Skin epidermis (tissue), 12 donors: Measurements from ENCODE around the gene SYT2.
"Not testable (repeated sequence)": the region's sequence is repeated elsewhere in the genome, so short reads cannot be mapped to it uniquely, and the experiment has no call there.

Experiments used
- H3K27ac ChIP-seq, 21 experiments: fragments of 200-600 bp; sonication (generic) in 11 of 21; one replicate each; pipeline ENCODE4 v1.5.0; 2020; ENCODE audit warnings: mild to moderate bottlenecking in 3 of 21, inconsistent platforms in 2 of 21, moderate library complexity in 2 of 21
- H3K4me3 ChIP-seq, 7 experiments: fragments of 200-600 bp; sonication (generic) in 2 of 7; one replicate each; pipeline ENCODE4 v1.5.0; 2020; ENCODE audit warnings: inconsistent platforms in 2 of 7, mild to moderate bottlenecking in 2 of 7, moderate library complexity in 1 of 7

SYT2 gene

GRCh38 chr1:202649553-202650392 is 60.5 kb downstream of the SYT2 start:
- Histone ChIP-seq H3K4me3 (no peak overlapping the region), H3K27ac (no peak overlapping the region)

GRCh38 chr1:202648605-202649226 is 61.5 kb downstream of the SYT2 start:
- Histone ChIP-seq H3K4me3 (no peak overlapping the region), H3K27ac (no peak overlapping the region)

- Histone ChIP-seq H3K27ac (no peak overlapping the region), H3K4me3 (no peak overlapping the region)
Observed at GRCh38 chr1:202645097-202645476, 65.2 kb downstream of the SYT2 start.

DNA sequence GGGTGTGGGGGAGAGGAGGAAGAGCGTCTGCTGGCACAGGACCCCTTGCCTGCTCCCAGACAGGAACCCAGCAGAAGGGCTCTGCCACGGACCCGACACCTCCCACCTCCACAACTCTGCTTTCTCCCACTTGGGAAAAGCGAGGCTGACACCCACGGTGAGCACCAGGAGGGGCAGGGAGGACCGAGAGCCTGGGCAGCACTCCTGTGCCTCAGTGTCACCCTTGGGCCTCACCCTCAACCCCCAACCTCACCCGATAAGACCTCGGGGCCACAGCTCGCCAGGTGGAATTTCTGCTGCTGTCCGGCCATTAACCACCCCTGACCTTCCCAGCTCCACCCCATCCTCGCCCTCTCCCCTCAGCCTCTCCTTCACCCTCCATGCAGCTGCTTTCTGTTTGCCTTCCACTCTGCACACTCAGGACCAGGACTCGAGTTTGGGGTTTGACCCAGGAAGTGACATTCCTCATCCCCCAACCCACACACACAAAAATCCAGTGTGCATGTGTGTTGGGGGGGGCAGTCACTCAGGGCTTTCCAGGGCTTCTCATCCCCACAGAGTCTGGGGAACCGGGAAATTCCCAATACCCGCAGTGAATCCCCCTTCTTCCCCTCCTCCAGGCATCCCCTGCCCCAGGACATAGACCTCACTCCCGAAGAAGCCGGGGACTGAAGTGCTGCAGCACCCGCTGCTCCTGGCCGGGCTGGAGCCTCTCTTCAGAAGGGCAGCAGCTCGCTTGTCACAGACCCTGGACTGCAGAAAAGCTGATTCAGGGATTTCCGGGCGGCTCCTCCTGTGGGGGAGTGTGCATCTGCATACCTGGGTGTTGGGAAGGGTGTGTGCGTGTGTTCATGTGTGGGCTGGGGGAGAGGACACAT is 65.8 kb downstream of the SYT2 start:
- no peak overlapping the region for H3K27ac ChIP-seq
- H3K4me3 ChIP-seq: no peak overlapping the region

GRCh38 chr1:202643397-202644218 is 66.6 kb downstream of the SYT2 start:
- peak overlapping the region in 4 of 7 experiments; percentile 4 to 37 (median 21) for H3K4me3 ChIP-seq
- H3K27ac ChIP-seq: no peak overlapping the region

DNA sequence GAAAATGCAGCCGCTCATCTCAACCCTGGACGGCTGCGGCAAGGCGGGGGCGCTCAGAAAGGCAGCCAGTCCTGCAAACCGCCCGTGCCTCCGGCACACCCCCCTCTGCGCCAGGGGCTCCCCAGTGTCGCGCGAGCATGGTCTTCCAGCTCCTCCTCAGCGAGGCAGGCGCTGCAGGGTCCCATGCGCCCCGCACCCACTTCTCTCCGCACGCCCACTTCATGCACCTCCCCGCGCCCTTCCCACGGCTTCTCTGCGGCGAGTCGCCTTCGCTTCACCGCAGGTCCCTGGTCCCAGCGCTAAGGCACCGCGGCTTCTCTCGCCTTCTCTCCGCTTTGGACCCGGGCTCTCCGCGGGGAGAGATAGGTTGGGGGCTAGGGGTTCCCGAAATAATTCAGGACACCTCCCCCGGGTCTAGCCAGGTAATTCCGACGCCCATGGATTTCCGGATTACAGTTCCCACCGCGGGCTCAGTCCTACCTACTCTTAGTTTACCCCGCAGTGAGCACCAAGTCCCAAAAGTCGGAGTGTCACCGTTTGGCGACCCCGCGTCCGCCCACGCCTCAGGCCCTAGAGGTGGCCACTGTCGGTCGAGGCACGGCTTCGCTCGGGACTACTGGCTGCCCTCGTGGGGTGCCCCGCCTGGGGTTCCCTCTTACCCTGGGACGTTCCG is 67.5 kb downstream of the SYT2 start:
- Histone ChIP-seq H3K27ac (no peak overlapping the region), H3K4me3 (peak overlapping the region in 5 of 7 experiments; percentile 0 to 37 (median 16))

GRCh38 chr1:202642212-202642611 is 68.0 kb downstream of the SYT2 start:
- Histone ChIP-seq H3K4me3 (peak overlapping the region in 2 of 7 experiments; percentile 0 to 37), H3K27ac (no peak overlapping the region)

GRCh38 chr1:202639500-202639899 is 70.8 kb downstream of the SYT2 start:
- Histone ChIP-seq H3K4me3 (no peak overlapping the region), H3K27ac (no peak overlapping the region)

- not testable (repeated sequence) for H3K4me3 ChIP-seq, H3K27ac ChIP-seq
Observed at GRCh38 chr1:202638701-202639305, 71.5 kb downstream of the SYT2 start.

DNA sequence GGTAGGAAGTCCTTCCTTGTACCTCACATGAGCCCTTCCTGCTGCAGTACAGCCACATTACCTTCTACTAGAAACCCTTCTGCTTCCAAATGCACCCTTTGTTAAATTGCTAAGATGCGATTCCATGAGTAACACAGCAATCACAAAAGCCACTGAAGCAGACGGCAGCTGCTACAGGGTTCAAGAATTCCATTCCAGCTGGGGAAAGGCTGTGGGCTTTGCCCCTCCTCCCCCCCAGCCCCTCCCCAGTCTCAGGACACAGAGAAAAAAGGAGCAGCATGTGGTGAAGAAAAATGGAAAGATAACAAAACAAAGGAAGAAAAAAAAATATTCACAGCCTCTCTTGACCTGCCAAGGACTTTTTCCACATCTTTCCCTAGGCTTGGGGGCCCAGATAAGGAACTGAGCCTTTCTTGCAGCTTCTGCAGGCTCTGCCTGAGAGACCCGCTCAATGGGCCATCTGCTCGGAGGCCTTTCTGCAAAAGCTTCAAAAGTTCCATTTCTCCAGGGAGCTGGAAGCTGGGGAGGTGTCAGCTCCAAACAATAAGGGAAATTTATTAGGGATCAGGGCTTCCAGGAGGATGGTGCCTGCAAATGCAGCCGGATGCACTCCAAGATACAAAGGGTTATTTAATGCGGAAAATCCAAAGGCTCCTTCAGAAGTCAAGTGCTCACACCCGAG is 72.1 kb downstream of the SYT2 start:
- H3K4me3 ChIP-seq: no peak overlapping the region
- H3K27ac ChIP-seq: no peak overlapping the region

- not testable (repeated sequence) for H3K4me3 ChIP-seq, H3K27ac ChIP-seq
Observed at GRCh38 chr1:202637321-202638018, 72.8 kb downstream of the SYT2 start.

GRCh38 chr1:202636171-202636570 is 74.1 kb downstream of the SYT2 start:
- not testable (repeated sequence) for H3K4me3 ChIP-seq, H3K27ac ChIP-seq

DNA sequence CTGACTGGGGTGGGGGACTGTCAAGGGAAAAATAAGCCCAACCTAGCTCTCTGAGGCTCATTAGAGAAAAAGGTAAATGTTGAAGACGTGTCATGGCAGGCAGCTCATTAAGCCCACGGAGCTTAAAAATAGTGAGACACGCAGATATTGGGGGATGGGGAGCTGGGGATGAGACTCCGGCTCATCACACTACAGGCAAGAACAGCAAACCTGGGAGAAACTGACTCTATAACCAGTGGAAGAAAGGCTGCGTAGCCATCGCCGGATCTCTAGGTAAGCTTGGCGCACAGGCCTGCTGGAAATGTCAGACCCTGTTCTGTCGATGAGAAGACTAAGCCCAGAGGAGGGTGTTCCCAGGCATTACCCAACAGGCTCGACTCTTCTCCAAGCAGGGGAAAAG is 78.0 kb downstream of the SYT2 start:
- Histone ChIP-seq H3K4me3 (no peak overlapping the region), H3K27ac (no peak overlapping the region)

- H3K27ac ChIP-seq: no peak overlapping the region
- H3K4me3 ChIP-seq: no peak overlapping the region
Observed at GRCh38 chr1:202631076-202631923, 79.0 kb downstream of the SYT2 start.

DNA sequence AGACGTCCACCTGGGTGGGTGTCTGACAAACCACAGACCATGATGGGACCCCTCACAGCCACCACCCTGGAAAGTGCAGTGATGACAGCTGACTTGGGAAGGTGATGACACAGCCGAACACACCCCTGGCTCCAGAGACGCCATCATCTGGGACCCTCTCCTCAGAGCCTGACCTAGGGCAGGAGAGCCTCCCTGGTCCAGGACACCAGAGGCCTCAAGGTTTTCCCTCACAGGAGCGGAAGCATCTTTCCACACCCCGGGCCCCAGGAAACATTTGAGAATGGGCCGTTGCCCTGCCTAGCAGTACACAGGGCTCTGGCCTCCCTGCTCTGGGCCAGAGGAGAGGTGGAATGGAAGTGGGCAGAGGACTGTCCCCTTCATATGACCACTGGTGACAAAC is 79.7 kb downstream of the SYT2 start:
- no peak overlapping the region for H3K27ac ChIP-seq
- H3K4me3 ChIP-seq: no peak overlapping the region

GRCh38 chr1:202630096-202630495 is 80.2 kb downstream of the SYT2 start:
- H3K4me3 ChIP-seq, H3K27ac ChIP-seq: not testable (repeated sequence)
